ENCODE data around the gene OTOF. TPM values are rescaled to one million over a fixed set of nuclear protein-coding genes. Genes with fewer than 3 reads are reported as not detected.

Gene OTOF
- total RNA-seq, 1 donor from 2014 or later, result not detected

DNA sequence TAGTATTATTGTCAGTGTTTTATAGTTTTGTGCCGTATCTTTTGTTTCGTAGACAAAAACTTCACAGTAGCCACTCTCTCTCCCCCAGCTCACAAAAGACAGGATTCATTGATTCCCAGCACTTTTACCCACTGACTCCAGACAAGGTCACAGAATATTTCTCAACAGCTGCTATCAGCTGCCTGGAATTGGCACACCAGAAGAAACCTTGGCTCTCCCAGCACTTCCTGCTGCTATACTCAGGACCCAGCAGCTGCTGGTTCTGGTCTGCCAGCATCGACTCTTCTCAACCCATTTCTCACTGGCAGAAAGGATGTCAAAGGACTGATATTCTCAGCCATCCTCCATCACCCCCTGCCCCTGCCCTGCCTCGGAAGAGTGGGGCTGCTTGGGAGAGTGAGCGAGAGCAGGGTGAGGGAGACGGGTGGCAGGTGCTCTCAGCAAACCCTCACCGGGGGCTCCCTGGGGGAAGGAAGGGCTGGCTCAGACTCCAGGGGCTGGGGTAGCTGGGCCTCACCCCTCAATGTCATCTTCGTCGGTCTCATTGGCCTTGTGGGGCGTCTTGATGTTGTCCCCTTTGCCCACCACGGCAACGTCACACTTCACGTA is 6.1 kb upstream of the OTOF start:
- intact Hi-C loops (cut with DNase I), result no loop called here
- no peak for DNase-seq
- ATAC-seq (ENCODE audit: poor library complexity), result peak; percentile 93

DNA sequence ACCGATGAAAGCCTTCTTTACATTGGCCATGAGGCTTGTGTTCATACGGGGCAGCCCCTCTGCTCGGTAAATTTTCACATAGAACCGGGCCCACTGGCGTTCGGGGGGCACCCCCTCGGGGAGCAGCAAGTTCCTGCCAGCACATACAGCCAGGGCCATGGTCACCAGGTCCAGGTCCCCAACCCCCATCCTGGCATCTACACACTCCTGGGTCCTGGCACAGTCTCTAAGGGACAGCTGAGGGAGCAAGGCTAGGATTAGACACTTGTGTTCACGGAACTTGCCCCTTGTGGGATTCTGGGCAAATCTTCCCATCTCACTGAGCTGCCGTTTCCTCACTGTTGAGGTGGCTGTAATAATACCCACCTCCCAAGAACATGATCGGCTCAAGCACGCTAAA is 5.6 kb upstream of the OTOF start:
- no peak for DNase-seq
- intact Hi-C loops (cut with DNase I), result no loop called here
- ATAC-seq (ENCODE audit: poor library complexity), result peak; percentile 61

DNA sequence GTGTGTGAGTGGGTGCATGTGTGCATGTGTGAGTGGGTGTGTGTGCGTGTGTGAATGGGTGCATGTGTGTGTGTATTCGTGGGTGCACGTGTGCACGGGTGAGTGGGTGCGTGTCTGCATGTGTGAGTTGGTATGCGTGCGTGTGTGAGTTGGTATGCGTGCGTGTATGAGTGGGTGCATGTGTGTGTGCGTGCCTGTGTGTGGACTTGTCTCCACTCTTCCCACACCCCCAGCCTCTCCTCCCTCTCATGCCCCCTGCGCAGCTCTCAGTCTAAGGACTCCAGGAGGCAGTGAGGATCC is 5.1 kb upstream of the OTOF start:
- intact Hi-C loops (cut with DNase I), result no loop called here
- ATAC-seq (ENCODE audit: poor library complexity) (no peak), DNase-seq (no peak)

DNA sequence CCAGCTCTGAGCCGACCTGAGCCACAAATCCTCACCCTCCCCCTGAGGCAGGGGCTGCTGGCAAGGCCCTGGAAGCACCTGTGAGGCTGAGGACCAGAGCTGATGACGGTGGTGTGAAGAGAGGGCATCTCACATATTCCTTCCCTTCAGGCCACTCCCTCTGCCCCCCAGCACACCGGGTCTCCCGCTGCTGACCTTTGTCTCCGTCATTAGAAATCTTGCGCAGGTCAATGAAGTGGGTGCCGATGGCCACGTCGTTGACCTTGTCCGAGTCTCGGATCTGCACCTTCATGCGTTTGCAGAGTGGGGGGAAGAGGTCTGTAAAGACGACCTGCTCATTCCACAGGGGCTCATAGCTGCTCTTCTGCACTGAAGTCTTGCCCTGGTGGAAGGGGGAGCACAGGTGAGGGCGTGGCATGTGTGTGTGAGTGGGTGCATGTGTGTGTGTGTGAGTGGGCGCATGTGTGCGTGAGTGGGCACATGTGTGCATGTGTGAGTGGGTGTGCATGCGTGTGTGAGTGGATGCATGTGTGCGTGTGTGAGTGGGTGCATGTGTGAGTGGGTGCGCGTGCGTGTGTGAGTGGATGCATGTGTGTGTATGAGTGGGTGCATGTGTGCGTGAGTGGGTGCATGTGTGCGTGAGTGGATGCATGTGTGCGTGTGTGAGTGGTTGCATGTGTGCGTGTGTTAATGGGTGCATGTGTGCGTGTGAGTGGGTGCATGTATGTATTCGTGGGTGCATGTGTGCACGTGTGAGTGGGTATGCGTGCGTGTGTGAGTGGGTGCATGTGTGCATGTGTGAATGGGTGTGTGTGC is 4.5 kb upstream of the OTOF start:
- ATAC-seq (ENCODE audit: poor library complexity), result no peak
- intact Hi-C loops (cut with DNase I), result no loop called here
- peak; percentile 37 for DNase-seq

DNA sequence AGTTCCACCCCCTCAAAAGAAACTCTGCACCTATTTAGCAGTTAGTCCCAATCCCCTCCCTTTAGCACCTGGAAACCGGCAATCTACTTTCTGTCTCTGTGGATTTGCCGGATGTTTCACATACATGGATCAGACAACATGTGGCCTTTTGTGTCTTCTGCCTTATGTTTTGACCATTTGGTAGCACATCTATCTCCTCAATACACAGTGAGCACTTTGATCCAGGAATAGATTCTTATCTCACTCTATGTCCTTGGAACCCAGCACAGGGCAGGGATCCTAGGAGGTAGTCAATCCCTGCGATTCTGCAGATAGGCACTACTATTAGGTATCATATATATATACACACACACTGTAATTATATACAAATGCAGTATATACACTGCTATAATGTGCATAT is 3.8 kb upstream of the OTOF start:
- ATAC-seq (ENCODE audit: poor library complexity), result no peak
- intact Hi-C loops (cut with DNase I), result no loop called here
- no peak for DNase-seq

DNA sequence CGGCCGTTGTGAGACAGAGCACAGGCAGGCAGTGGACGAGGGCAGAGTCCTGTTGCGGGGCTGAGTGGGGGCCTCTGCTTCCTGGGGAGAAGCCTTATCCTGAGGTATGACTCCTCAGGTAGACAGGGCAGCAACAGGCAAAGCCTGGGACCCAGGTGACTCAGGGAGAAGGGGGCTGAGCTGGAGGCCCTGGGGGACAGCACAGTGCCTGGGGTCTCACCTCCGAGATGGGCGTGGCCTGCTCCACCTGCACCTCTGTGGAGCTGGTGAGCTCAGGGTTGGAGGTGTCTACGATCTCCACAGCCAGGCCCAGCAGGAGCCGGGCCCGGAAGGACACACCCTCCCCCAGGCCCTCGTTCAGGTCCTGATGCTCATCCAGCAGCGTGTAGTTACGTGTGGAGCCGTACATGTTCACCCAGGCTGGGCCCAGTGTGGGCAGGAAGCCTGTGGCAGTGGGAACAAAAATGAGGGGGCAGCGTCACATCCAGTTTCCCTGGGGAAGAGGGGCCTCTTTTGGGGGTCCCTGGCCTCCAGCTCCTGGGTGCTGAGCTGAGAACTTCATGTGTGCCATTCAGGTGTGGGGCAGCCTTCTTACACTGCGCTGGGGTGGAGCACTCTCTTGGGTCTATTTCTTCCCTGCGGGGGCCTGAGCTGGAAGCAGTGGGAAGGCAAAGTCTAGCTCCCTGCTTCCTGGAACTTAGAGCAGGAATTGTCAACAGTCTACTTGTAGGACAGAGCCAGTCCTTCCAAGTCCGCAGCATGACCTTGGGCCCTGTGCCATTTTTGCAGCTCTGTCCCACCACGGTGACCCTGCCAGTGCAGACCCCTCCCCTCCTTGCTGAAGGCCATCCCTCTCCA is 2.9 kb upstream of the OTOF start:
- ATAC-seq (ENCODE audit: poor library complexity), result no peak
- intact Hi-C loops (cut with DNase I), result no loop called here
- DNase-seq, result no peak

DNA sequence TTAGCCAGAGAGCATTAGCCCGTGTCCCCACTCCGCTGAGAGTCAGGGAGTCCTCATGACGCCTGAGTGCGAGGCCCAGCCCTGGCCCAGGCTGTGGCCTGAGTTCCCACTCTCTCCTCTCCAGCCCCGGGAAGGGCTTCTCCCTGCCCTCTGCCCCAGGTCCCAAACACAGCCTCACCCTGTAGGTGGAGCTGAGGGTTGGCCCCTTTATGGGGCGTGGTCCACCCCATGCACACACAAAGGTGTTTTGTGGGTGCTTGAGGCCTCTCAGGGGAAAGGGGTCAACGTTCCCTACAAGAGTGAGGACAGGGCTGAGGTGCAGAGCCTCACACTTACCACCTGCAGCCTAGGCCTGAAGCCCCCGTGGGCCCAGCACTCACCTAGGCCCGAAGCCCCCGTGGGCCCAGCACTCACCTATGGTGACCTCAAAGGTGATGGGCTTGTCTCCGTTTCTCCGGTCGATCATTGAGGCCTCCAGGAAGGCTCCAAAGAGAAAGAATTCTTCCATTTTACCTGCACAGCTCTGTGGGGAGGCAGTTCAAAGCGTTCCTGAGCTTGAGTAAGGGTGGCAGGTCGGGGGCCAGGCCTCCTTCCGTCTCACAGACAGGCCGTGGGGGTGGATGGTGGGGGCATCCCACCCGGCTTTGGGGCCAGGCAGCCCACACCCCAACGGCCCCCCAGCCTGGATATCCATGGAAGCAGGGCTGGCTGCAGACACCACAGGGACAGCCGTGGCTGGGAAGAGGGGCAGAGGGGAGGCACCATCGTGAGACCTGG is 2.1 kb upstream of the OTOF start:
- intact Hi-C loops (cut with DNase I), result no loop called here
- no peak for ATAC-seq (ENCODE audit: poor library complexity)
- DNase-seq, result peak; percentile 36

DNA sequence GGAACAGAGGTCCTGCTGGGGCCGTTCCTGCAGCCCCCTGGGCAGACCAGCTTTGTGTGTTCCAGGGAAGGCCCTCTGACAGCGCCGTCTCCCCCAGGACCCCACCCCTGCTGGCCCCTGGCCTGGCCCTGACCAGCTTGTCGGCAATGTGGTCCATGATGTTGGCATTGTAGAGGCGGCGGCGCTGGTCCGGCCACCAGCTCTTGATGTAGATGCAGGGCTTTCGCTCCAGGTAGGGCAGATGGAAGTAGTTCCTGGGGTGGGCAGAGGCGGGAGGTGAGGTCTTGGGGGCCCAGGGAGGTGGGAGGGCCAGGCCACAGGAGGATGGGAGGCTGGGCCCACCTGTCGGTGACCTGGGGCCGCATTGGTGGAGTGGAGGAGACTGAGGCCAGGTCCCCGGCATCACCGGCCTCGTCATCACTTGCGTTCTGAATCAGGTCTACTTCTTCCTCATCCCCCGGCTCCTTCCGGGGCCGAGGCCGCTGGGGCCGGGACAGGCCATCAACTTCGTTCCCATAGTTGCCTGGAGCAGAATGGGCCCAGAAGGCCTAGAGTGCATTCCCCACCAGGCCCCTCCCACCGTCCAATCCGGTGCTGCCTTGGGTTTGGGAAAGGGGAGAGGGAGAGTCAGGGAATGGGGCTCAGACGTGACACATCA is 1.3 kb upstream of the OTOF start:
- no peak for ATAC-seq (ENCODE audit: poor library complexity)
- intact Hi-C loops (cut with DNase I), result no loop called here
- DNase-seq, result peak; percentile 37

DNA sequence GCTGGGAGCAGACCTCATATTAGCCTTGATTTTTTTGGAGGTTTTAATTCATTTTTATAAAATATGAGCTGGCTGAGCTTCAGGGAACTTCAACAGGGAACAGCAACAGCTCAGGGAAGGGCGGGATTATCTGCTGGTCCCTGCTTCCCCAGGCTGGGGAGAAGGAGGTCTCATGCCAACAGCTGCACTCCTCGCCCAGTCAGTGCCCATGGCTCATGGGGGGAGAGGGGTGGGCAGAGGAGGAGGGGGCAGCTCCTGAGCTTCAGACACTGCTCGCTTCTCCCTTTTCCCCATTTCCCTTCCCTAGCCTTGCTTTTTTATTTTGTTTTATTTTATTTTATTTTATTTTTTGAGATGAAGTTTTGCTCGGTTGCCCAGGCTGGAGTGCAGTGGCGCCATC is 442 bp upstream of the OTOF start:
- intact Hi-C loops (cut with DNase I), result no loop called here
- DNase-seq (no peak), ATAC-seq (ENCODE audit: poor library complexity) (no peak)

DNA sequence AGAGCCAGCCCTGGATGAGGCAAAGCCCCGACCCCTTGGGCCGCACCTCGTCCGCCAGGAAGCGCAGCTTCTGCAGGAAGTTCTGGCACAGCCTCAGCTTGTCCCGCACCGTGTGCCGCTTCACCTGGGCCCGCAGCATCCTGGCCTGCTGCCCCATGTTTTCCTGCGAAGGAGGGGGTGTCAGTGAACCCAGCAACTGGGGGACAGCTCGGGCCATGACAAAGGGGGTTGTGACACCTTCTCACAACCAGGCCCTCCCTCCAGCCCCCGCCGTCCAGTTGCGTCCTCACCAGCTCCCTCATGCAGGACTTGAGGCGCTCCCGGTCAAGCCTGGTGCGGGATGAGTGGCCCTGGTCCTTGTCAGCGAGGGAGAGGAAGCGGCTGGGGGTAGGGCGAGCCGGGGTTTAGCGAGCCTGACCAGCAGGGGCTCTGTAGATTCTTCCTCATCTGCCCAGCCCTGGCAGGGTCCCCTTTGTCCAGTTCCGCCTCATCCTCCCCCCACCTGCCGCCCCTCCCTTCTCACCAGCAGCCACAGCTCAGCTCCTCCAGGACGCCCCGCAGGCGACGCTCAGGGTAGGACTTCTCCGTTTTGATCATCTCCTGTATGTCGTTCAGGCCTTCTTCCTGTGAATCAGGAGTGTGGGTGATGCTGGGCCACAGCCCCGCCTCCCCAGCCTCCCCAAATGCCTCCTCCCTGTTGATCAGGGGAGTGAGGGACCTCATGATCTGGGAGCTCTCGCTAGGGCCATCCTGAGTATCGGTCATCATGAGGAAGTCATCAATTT is 606 bp downstream of the OTOF start:
- DNase-seq, result peak; percentile 31
- intact Hi-C loops (cut with DNase I), result no loop called here
- ATAC-seq (ENCODE audit: poor library complexity), result peak; percentile 11

DNA sequence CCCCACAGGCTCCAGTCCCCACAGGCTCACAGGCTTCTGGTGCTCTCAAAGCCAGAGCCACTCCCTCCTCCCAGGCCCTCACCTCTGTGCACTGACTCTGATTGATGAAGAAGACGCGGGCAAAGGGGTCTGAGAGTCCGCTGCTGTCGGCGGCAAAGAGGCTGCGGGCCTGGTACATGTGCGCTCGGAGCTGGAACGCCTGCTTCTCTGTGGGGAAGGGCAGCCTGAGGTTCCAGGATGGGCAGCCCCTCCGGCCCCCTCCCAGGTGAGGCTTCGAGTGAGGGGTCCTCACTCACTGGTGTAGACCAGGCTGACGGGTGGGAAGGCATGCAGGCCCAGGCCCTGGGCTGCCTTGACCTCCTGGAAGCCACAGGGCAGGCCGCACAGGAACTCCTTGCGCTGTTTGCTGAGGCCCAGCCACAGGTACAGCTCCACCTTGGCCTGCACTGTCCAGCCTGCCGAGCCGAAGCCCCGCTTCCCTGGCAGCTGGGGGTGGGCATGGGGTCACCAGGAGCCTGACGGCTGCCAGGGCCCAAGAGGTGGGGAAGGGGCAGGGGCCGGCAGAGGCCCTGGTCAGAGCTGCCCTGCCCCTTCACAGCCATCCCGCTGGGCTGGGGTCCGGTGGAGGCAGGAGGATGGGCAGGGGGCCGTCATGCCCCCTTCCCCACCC is 2.0 kb downstream of the OTOF start:
- DNase-seq, result peak; percentile 36
- no peak for ATAC-seq (ENCODE audit: poor library complexity)

DNA sequence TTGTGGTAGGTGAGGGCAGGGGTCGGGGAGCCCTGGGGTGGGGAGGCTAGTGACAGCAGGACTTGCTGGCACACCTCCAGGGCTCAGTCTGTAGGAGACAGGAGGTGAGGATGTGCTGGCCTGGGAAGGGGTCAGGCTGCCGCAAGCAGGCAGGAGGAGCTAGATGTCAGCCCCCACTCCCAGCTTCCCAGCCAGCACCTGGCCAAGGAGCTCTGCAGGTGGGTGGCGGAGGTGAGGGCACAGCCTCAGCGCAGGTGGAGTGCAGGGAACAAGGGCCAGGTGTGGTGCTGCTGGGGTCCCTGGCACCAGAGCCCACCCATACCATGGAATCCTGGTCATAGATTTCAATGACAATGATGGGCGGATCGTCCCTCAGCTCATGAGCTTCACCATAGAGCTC is 2.9 kb downstream of the OTOF start:
- intact Hi-C loops (cut with DNase I), result no loop called here

More for the DNA sequence above, 2.0 kb downstream of the OTOF start:
- intact Hi-C loops (cut with DNase I), result no loop called here

DNA sequence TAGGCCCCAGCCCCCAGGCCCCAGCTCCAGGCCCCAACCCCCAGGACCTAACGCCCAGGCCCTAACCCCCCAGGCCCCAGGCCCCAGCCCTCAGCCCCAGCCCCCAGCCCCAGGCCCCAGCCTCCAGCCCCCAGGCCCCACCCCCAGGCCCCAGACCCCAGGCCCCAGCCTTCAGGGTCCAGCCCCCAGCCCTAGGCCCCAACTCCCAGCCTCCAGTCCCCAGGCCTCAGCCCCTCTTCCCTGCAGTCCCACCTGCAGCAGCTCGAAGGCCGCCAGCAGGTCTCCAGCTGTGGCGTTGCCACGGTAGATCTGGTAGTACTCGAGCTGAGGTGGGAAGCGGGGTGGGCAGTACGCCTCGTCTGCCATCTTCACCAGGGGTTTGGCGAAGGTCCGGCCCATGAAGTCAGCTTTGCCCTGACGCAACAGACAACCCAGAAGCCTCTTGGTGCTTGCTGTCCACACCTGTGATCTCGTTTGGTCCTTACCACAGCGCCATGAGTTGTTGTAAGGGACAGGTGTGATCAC is 3.6 kb downstream of the OTOF start:
- DNase-seq (peak; percentile 36), ATAC-seq (ENCODE audit: poor library complexity) (no peak)

More for the DNA sequence above, 2.9 kb downstream of the OTOF start:
- DNase-seq, result no peak
- ATAC-seq (ENCODE audit: poor library complexity), result no peak

DNA sequence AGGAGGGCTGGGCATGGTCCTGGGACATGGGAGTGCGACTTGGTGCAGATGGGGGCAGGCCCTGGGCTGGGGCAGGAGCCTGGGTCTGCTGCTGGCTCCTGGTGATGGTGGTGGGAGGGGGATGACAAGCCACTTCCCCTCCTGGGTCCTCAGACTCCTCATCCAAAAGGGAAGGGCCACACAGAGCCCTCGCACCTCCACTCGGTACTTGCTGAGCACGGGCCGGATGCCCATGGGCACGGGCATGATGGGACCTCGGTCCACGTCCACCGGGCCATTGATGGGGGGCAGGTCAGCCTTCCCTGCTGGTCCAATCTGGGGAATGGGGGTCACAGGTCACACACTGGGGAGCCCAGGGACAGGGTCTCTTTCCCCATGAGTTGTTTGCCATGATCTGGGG is 4.1 kb downstream of the OTOF start:
- DNase-seq, result no peak
- ATAC-seq (ENCODE audit: poor library complexity), result no peak

More for the DNA sequence above, 3.6 kb downstream of the OTOF start:
- intact Hi-C loops (cut with DNase I), result no loop called here

DNA sequence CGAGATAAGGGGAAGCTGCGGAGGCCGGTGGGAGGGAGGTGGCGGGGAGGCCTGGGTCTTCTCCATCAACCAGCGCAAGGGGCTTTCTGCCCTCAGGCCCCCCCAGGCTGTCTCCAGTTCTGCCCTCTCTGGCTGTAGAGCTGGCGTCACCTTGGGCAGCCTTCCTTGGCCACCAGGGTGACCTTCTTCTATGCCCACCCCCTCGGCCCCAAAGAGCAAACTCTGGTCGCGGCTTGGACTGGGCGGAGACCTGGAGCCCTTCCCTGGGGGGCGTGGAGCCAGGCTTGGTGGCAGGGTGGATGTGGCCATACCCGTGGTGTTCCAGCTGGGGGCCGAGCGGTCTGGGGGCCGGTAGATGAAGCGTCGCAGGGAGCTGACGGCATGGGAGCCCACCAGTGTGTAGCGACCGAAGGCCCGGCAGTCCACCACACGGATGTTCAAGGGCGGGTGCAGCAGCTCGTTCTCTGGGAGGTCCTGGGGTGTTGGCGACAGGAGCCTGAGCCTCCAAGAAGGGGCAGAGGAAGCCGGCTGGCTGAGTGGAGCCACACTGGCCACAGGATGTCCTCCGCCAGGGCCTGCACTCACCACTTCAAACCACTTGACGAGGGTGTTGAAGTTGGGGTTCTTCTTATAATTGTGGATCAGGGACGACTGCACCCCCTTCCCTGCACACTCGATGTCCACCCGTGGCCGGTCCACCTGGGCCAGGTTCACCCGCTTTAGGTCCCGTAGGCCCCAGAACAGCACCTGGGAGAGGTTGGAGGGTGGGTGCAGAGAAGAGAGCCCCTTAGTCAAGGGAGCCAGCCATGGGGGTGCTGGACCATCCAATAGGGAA is 4.9 kb downstream of the OTOF start:
- intact Hi-C loops (cut with DNase I), result no loop called here
- peak; percentile 35 for DNase-seq
- no peak for ATAC-seq (ENCODE audit: poor library complexity)

More for the DNA sequence above, 4.1 kb downstream of the OTOF start:
- intact Hi-C loops (cut with DNase I), result no loop called here
